ENCODE measurements around the gene SLC25A20.

Gene SLC25A20

DNA sequence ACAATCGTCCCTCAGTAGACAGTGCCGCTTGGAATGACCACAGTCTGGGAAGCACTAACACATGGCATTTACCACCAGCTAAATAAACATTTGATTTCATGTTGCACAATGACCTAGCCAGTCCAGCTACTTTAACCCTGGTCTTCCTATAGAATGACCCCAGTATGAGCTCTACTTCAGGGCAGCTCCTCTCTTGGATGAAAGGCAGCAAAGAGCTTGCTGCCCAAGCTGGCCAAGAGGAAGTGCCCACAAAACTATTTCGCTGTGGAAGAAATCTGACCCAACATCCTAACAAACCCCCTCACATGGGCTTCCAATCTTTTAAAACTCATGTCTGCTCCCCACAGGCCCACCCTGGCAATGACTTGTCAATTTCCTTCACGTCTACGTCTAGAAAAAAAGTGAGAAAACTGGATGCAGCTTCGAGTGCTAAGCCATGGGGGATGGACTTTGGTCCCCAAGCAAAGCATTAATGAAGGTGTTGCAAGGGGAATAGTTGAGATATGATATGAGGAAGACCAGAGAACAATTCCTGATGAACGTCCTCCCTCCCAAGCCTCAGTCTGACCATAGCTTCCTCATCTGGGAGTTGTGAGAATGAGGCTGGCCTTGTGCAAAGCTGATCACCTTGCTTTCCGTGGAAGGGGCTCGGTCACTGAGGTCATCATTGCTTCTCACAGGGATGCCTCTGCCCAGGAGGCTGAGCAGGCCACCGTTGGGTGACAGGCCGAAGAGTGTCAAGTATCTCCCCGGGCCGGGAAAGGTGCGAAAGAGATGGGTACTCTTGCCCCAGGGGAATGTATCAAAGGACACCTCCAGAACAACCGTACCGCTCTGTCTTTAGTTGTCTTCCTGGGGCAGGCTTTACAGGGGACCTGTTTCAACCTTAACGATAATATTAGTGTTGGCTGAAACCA is 964 bp downstream of the SLC25A20 start:
- no peak for DNase-seq (ENCODE audit: low read depth)

DNA sequence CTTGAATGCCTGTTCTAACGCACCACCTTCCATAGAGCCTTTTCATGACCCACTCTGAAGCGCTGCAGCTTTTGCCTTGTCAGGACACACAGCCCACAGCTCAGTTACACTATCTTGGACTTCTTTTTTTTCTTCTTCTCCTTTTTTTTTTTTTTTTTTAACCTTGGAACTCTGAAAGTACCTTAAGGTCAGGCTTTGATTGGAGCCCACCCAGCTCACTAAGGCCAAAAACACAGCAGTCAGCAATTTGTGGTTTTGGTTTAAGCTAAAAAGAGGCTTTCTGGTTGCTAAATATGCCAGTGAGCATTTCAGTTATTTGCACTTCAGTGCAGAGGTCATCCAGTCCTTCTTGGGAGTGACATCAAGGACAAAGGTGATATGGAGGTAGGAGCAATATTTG is 1.7 kb downstream of the SLC25A20 start:
- DNase-seq (ENCODE audit: low read depth): no peak

DNA sequence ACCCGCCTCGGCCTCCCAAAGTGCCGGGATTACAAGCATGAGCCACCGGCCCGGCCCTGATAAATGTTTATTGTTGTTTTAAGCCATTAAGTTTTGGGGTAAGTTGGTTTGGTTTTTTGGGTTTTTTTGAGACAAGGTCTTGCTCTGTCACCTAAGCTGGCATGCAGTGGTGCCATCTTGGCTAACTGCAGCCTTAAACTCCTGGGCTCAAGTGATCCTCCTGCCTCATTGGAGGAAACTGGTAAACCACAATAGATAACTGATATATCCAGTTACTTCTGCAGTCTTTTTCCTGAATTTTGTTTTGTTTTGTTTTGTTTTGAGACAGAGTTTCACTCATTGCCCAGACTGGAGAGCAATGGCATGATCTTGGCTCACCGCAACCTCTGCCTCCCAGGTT is 4.2 kb downstream of the SLC25A20 start:
- DNase-seq (ENCODE audit: low read depth): no peak

DNA sequence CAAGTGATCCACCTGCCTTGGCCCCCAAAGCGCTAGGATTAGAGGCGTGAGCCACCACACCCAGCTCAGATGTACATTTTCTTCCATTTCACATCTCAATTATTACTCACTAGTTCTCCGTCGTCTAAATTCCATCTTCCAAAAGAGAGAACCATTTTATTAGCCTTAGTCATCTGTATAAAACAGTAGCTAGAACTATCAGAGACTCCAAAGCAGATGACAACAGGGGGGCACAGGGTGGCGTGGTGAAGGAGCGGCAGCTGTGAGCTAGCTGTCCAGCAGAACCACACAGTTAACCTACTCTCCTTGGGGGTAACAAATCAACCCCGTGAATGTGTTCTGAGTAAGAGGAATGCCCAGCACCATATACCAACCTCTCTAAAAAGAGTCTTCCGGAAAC is 7.1 kb downstream of the SLC25A20 start:
- no peak for DNase-seq (ENCODE audit: low read depth)

DNA sequence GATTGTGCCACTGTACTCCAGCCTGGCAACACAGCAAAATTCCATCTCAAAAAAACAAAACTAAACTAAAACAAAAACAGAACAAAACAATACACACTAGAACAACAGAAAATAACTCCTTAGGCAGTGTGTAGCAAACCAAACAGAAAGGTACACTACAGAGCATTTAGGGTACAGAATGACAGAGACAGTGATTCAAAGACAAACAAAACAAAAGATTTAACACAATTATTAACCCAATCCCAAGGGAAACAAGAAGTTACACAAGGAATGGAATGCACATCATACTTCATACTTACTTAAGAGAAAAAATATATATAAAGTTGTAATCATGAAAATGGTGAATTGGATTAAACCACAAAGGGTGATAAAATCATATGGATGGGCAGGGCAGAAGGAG is 12.9 kb downstream of the SLC25A20 start:
- DNase-seq (ENCODE audit: low read depth): no peak

DNA sequence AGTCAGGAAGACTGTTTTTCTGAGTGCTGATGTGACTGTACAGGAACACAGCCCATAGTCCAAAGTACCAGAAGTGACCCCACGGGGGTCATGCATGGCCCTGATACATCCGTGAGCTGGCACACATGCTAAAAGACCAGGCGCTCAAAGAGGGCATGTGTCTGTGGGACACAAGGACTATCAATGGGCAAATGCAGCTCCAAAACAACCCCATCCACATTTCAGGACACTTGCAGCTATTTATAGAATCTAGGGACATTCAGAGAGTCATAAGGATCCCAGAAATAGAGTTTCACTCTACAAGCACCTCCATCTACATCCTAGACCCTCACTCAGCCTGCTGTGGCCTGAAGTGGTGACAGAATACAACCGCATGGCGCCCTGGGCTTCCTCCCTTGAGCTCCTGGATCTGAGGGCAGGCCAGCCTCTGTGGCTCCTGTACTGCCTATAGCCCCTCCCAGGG is 17.0 kb downstream of the SLC25A20 start:
- no peak for DNase-seq (ENCODE audit: low read depth)

DNA sequence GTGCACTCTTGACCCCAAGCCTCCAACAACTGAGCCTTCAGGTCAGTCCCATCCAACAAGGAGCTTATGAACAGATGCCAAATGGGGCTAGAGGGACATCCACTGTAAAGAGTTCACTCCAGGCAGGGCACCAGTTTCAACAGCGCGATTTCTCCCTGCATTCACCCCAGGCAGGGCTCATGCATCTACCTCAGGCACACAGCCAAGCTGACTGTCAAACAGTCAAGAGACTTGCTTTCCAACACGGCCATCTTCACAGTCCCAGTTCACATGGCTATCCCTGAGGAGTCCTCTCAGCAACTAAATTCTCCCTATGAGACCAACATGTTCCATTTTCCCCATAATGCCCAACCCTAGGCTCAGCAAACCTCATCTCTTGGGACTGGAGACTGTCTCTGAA is 17.7 kb downstream of the SLC25A20 start:
- no peak for DNase-seq (ENCODE audit: low read depth)

DNA sequence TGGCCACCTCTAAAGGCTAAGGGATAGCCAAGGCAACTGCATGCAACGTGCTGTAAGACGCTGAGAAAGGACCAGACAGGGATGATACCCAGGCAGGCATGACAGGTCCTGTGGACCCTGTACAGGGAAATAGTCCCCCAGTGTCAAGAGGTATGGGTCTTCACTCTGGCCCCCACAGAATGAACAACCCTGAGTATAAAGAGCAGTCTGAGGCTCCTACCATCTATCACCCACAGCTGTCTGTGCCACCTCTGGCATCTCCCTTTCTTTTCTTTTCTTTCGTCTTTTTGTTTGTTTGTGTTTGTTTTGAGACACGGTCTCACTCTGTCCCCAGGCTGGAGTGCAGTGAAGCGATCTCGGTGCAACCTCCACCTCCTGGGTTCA is 18.7 kb downstream of the SLC25A20 start:
- no peak for DNase-seq (ENCODE audit: low read depth)

DNA sequence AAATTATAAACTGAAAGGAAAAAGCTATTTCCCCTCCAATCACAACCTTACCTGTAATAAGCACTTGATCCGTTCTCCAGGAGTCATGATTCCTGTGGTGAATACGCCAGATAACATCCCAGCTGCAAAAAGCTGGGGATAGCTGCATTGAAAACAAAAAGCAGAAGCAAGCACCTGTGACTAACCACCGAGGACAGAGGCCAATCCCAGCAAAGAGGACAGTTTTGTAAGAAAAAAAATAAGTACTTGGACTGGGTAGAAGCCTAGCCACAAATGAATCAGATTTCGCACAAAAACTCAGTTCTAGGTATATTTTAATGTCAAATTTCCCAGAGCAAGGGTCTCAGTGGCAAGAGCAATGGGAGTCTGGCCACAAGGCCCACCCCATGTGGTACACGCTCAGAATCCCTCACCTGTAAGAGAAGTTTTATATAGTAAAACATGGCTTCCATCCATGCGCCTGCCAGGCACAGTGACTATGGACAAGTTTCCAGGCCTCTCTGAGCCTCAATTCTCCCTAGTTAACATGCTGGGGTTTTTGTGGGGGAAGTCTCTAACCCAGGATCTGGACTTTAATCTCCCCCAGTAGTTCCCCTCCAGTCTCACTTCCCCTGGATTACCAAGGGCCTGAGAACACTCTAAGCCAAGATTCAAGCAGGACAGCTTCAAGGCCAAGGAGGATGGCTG is 19.2 kb downstream of the SLC25A20 start:
- DNase-seq (ENCODE audit: low read depth): no peak

DNA sequence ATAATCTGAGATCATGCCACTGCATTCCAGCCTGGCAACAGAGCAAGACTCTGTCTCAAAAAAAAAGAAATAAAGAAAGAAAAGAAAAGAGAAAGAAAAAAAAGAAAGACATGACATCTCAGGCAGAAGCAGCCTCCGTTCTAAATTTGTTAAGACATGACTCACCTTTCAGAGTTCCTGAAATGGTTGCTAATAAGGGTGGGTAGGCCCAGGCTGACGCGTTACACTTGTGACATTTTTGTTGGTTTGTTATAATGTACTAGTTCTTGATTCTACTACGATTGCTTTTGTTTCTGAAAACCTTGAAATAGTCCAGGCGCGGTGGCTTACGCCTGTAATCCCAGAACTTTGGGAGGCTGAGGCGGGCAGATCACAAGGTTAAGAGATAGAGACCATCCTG is 21.0 kb downstream of the SLC25A20 start:
- no peak for DNase-seq (ENCODE audit: low read depth)

DNA sequence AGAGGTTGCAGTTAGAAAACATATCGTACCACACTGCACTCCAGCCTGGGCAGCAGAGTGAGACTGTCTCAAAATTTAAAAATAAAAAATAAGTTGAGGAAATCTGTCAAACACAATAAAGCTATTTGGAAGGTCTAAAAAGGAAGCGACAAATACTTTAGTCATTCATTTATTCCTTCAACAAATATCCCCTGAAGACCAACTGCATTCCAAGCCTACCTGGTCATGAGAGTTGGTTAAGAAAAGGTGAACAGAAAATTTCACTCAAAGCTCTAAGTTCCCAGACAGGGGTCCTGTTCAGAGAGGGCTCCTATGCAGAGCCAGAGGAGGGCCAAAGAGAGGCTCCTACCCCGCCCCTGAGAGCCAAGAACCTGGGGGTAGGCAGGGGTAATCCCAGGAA is 35.6 kb downstream of the SLC25A20 start:
- DNase-seq (ENCODE audit: low read depth): no peak

DNA sequence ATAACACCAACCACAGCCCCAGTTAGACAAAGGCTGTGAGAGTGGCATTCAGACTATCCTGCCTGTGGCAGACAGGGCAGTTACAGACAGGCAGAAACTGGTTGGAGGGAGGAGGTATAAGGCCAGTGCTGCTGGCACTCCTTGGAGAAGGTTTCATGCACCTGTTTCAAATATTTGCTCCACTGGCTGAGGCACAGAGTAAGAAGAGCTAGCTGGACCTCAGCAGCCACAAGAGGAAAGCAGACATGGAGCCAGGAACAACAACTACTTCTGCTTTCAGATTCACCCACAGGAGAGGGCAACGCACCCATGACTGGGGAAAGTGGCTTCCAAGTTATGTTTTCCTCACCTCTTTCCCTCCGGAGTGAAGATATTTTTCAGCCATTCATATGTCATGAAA is 39.5 kb downstream of the SLC25A20 start:
- DNase-seq (ENCODE audit: low read depth): no peak

DNA sequence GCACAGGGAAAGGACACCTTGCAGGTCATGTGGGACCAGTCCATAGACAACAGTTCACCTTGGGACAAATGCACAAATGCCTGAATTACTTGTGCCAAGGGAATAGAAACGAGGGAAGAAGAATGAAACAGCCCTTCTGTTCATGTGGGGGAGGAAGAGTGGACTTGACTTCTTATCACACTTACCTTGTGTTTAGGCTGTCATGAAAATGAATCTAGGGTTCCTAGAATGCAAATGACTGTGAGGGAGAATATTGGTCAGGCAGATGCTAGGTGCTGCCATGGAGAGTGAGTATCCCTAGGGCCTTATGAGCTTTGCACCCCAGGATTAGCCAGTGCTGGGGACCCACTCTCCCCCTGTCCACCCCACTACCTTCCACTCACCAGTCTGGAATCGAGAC is 40.0 kb downstream of the SLC25A20 start:
- no peak for DNase-seq (ENCODE audit: low read depth)

DNA sequence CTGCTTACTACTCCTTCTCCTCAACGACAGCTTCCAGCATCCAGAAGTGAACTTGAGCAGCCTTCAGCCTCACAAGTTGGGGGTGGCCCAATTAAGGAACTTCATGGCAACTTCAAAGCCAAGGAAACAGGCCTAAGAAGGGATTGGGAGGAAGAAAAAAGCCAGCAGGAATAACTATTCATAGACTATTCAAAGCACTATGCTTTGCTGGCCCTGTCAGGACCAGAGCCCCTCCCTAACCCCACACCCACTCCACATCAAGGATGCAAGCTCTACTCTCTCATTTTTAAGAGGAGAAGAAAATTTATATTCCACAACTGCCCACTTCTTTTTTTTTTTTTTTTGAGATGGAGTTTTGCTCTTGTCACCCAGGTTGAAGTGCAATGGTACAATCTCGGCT is 41.0 kb downstream of the SLC25A20 start:
- DNase-seq (ENCODE audit: low read depth): no peak

DNA sequence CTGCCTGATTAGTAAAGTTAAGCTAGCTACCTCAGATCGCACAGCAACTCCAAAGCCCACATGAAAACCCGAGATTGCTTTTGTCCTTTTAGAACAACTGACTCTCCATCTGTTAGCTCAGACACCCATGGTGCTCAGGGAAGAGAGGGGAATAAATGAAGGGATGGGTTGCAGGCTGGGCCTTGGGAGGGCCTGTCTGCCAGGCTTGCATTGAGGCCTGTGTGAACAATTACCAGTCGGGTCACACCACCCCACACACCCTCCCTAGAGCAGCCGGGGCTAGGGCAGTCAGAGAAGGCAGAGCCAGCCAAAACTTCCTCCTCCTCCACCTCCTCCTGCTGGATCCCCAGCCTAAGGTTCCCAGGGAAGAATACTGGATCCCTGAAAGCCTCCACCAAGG is 42.2 kb downstream of the SLC25A20 start:
- DNase-seq (ENCODE audit: low read depth): no peak

DNA sequence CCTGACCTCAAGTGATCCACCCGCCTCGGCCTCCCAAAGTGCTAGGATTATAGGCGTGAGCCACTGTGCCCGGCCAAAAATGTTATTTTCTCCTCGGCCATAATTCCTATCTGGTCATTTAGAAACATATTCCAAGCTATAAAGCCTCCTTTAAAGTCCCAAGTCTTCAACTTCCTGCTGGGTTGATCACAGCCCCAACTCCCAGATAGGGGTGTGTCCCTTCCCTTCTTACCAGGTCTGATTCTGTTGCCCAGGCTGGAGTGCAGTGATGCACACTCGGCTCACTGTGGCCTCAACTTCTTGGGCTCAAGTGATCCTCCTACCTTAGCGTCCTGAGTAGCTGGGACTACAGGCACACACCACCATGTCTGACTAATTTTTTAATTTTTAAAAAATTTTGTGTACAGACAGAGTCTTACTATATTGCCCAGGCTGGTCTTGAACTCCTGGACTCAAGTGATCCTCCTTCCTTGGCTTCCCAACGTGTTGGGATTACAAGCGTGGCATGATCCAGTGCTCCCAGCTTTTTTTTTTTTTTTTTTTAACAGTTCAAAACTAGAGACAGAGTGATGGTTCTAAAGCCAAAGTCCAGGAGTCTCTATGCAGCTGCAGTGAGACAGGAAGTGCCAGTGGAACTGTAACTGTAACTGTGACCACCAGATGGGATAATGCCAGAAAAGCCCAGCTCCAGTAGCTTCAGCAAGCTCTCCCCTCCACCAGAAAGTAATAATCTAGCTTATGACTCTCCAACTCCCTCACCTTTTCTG is 42.8 kb downstream of the SLC25A20 start:
- no peak for DNase-seq (ENCODE audit: low read depth)

DNA sequence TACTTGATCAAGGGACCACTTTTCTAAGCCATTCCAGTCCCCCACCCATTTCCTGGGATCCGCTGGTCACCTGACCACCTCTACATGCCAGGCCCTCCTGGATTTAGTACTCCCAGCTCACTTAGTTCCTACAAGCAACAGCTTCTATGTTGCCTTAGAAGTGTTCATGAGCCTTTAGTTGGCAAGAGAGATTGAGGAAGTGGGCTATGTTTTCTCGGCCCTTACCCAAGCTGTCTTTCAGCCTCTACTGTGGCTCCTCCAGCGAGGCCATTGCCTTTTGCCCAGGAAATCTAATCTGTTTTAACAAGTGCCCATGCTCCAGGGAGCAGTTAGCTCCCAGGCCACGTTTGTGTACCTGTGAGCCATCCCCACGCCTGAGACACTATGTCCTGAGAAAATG is 46.5 kb downstream of the SLC25A20 start:
- no peak for DNase-seq (ENCODE audit: low read depth)

DNA sequence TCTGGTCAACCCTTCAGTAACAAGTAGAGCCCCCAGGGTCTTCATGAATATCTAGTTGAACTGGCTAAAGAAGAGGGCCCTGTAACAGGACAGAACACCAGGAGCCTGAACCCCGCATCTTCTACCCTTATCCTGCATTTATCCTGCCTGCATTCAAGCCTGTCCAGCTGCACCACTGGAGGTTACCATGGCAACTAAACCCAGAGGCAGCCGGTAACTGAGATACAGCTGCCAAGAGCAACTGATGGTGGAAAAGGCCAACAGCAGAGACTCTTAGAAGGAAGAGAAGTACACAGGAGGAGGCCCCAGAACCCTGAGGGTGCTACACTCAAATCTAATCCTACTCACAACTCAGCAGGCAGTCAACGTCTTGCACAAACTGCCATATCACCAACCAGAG is 47.3 kb downstream of the SLC25A20 start:
- peak; percentile 43 for DNase-seq (ENCODE audit: low read depth)

DNA sequence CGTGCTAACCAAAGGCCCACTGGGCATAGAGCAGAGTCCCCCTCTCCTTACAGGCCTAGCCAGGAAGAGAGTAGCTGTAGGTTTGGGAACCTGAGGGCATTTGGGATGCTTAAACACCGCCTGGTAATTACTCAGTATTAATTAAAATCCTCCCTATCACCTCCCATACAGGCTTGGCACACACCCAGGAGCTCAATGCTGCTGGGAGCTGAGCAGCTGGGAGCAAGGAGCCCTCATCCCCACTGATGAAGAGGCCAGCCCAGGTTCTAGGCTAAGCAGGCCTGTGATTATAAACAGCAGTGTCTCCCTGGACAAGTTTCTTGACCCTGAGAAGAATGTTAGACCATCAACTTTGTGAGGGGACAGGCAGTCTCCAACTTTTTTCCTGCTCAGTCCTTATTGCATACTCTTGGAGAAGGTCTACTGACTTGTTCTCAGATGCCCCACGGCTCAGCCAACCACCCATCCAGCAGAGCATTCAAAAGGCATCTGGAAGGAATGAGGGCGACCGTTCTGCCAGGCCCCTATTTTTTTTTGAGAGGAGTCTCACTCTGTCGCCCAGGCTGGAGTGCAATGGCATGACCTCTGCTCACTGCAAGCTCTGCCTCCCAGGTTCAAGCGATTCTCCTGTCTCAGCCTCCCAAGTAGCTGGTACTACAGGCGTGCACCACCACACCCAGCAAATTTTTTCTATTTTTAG is 49.7 kb downstream of the SLC25A20 start:
- no peak for DNase-seq (ENCODE audit: low read depth)

DNA sequence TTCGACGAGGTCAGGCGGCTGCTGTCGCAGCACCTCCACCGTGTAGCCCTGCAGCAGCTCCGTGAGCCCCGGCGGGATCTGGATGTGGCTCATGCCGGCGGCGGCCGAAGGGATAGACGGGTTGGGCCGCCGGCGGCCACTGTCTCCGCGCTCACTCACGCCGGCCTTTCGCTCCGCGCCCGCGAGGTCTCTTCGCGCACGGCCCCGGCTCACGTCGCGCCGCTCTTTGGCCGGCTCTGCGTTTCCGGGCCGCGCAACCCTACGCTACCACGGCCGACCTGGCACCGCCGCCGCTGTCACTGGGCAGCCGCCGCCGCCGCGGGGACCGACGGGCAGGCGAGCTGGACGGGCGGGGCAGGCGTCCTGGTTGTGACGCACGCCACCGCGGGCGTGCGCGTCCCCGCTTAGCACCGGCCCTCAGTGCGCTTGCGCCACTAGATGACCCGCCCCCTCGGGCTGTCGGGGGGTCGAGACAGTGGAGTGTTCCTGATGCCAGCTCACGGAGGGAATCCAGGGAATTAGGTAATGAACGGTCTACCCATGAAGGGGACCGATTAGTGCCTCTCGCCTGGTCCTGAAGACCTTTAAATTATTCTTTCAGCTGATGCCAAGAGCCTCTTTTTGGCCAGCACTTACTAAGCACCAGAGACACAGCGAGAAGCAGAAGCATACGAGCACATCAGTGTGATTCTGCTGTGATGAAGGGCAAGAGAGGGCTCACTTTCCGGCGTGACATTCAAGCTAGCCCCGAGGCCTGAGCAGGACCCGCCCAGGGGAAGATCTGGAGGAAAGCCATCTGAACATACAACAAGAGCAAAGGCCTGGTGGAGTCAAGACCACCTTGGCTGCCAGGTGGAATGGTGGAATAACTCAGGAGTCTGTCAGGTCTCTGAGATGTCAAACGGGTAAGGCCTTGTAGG is 50.9 kb downstream of the SLC25A20 start, which contains the start of gene PRKAR2A:
PRKAR2A (minus strand) TSS at position 371 of the 920 bp plus-strand sequence; CDS start at position 93, 278 bp downstream.
- peak; percentile 75 for DNase-seq (ENCODE audit: low read depth)

DNA sequence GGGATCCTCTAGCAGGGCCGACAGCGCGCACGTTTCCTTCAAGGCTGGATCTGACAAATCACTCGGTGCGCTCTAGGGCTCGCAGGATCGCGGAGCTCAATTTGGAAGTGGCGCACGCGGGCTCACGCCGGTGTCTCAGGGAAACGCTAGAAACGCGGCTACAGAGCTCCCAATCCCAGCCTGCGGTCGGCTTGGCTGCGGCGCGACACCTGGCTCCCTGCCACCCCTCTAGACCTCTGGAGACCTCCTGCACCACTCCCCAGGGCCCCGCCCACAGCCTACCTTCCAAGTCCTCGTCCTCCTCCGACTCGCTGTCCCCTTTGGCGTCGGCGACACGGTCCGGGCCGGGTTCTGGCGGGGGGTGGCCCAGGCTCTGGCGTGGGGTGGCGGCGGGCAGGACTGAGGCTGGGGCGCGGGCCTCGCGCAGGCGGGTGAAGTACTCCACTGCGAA is 51.6 kb downstream of the SLC25A20 start:
- DNase-seq (ENCODE audit: low read depth): peak; percentile 44
